Measurements from ENCODE around the gene STAG1. TPM values are rescaled to one million over a fixed set of nuclear protein-coding genes. Genes with fewer than 3 reads are reported as not detected.

STAG1 gene
- total and polyA plus RNA-seq, 2 of the 13 experiments (the other 11 are each of a cell fraction or from before 2014, with no cell fraction given), result 6.2 to 25.9 TPM

GRCh38 chr3:136428167-136428566 is 324.0 kb downstream of the STAG1 start (continued):
- TF ChIP-seq ARID5B (CRISPR knock-in tag; IDR thresholded peaks at IDR 0.05), result no peak
- TF ChIP-seq GABPA (IDR thresholded peaks at IDR 0.05; ENCODE audit: low read depth, low read length), result no peak
- no peak for TF ChIP-seq GABPA (CRISPR knock-in tag; IDR thresholded peaks at IDR 0.05; ENCODE audit: low read depth)
- TF ChIP-seq TBL1XR1 (IDR thresholded peaks at IDR 0.05; ENCODE audit: borderline replicate concordance, low read length, partially characterized antibody), result no peak
- TF ChIP-seq ARNT2 (CRISPR knock-in tag; IDR thresholded peaks at IDR 0.05; ENCODE audit: low read depth), result no peak
- TF ChIP-seq POGK (CRISPR knock-in tag; conservative IDR thresholded peaks at IDR 0.05), result no peak
- TF ChIP-seq ATF3 (CRISPR knock-in tag; IDR thresholded peaks at IDR 0.05), result no peak
- TF ChIP-seq PAX8 (CRISPR knock-in tag; IDR thresholded peaks at IDR 0.05; ENCODE audit: borderline replicate concordance), result no peak
- no peak for TF ChIP-seq ATF7 (IDR thresholded peaks at IDR 0.05)
- TF ChIP-seq ATF7 (CRISPR knock-in tag; IDR thresholded peaks at IDR 0.05), result no peak
- no peak for TF ChIP-seq ZNF431 (CRISPR knock-in tag; IDR thresholded peaks at IDR 0.05; ENCODE audit: borderline replicate concordance, low read depth)

All from HepG2 (cell line).